Measurements from ENCODE around the gene TMTC1.

DNA sequence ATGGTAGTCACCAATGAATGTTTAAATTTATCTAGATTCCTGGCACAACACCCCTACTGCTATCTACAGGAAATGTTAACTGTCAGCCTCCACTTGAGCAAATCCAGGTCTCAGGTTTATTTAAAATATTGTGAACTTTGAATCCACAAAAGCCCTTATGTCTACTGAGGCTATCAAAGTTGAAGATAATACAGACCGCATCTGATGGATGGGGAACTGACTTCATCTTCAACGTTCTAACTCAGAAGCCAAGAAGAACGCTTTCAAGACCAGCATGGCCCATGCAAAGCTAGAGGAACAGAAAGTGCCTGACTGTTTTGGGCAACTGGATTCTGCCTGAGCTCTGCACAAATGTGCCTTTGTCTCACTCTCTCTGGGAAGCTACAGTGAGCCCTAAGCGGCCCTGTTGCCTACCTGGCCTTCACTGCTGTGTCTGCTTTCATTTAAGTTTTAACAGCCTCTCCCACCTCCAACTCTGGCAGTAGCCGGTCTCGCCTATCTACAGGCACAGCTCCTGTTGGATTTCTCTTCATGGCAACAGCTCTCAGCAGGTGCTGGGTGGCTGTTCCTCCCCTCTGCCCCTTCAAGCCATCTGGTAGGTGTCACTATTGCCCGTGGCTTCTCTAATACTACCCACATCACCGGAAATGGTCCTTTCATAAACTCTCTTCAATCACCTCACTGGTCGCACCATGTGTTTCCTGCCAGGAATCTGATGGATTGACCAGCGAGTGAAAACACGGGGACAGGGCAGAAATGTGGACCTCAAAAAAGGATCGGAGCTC lies 174.1 kb downstream of the TMTC1 start:
- TF ChIP-seq POLR2A (IDR thresholded peaks at IDR 0.05), result no peak
- TF ChIP-seq, protein P1, sequence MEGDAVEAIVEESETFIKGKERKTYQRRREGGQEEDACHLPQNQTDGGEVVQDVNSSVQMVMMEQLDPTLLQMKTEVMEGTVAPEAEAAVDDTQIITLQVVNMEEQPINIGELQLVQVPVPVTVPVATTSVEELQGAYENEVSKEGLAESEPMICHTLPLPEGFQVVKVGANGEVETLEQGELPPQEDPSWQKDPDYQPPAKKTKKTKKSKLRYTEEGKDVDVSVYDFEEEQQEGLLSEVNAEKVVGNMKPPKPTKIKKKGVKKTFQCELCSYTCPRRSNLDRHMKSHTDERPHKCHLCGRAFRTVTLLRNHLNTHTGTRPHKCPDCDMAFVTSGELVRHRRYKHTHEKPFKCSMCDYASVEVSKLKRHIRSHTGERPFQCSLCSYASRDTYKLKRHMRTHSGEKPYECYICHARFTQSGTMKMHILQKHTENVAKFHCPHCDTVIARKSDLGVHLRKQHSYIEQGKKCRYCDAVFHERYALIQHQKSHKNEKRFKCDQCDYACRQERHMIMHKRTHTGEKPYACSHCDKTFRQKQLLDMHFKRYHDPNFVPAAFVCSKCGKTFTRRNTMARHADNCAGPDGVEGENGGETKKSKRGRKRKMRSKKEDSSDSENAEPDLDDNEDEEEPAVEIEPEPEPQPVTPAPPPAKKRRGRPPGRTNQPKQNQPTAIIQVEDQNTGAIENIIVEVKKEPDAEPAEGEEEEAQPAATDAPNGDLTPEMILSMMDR (IDR thresholded peaks at IDR 0.05), result no peak

All from heart left ventricle (tissue), 13 donors.